ENCODE measurements around the gene IFNA14. TPM values are rescaled to one million over a fixed set of nuclear protein-coding genes. Genes with fewer than 3 reads are reported as not detected.
"Not testable (repeated sequence)": the region's sequence is repeated elsewhere in the genome, so short reads cannot be mapped to it uniquely, and the experiment has no call there.

IFNA14 gene
- total and polyA plus RNA-seq, 2 experiments from 2014 or later = not detected

DNA sequence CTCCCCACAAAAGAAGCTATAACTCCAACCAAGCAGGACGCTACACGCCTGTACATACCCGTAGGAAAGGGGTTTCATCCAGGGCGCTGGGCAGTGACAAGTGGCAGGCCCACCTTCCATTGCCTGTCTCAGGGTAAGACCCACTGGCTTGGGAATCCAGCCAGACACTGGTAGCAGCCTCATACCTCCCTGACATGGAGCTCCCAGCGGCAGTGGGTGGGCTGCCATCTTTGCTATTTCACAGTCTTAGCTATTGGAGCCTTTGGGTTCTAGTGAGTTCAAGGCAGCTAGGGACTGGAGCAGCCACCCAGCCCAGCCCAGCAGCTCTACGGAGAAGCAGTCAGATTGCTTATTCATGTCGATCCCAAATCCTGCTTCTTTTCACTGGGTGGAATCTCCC is 29.5 kb downstream of the IFNA14 start:
- no peak overlapping the region for H3K27ac ChIP-seq
- H3K9me2 ChIP-seq (replicated peaks; ENCODE audit: insufficient read depth) = no peaks in the 10 kb centered on the region
- H3K4me3 ChIP-seq = no peak overlapping the region
- H3K4me2 ChIP-seq = no peak overlapping the region
- H3K4me1 ChIP-seq (ENCODE audit: insufficient read depth) = no peaks in the 10 kb centered on the region
- H3K27me3 ChIP-seq = no peaks in the 10 kb centered on the region
- H3K36me3 ChIP-seq (replicated peaks; ENCODE audit: insufficient read depth, low read depth) = no peaks in the 10 kb centered on the region
- no peak overlapping the region for H2AFZ ChIP-seq
- DNase-seq (ENCODE audit: low spot score) = no peak
- no peaks in the 10 kb centered on the region for H3K79me2 ChIP-seq
- H4K20me1 ChIP-seq (ENCODE audit: insufficient read depth, poor library complexity, severe bottlenecking) = no peaks in the 10 kb centered on the region
- no peaks in the 10 kb centered on the region for H3K9me3 ChIP-seq (ENCODE audit: low read depth)
- WGBS (ENCODE audit: low lambda C conversion rate, missing lambda C conversion rate) = 93% methylated on average over 7 of the region's 7 CpGs
- TF ChIP-seq EZH2phosphoT487 (IDR thresholded peaks at IDR 0.05; ENCODE audit: low read depth, severe bottlenecking, unreplicated experiment) (no peak), CTCF (IDR thresholded peaks at IDR 0.05; ENCODE audit: poor library complexity) (no peak), EZH2 (IDR thresholded peaks at IDR 0.05; ENCODE audit: borderline replicate concordance) (no peak)

DNA sequence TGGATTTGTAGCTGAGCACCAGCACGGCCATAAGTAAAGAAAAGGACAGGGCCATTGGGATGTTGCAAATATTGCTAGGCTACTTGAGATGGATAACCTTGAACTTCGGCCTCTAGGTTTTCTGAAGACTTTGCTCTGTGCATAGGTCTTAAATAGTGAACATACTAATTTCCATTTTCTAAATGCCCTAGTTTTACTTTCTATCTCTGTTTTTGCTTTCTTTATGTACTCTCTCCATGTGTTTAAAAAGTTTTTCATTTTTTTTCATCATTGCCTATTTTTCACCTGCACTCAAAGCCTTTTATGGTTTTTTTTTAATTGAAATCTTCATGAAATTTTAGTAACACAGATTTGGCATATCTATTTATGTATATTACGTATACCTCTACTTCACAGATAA is 32.8 kb downstream of the IFNA14 start, which contains the start of gene IFNA10:
Gene IFNA10 (minus strand): TSS at position 101 of the 400 bp plus-strand sequence. CDS start 46 bp downstream, at position 55.
- not testable (repeated sequence) for H3K4me1 ChIP-seq (ENCODE audit: insufficient read depth); H2AFZ ChIP-seq; H3K4me3 ChIP-seq; H3K4me2 ChIP-seq; H3K36me3 ChIP-seq (replicated peaks; ENCODE audit: insufficient read depth, low read depth); H3K9me2 ChIP-seq (replicated peaks; ENCODE audit: insufficient read depth); DNase-seq (ENCODE audit: low spot score); H4K20me1 ChIP-seq (ENCODE audit: insufficient read depth, poor library complexity, severe bottlenecking); H3K9me3 ChIP-seq (ENCODE audit: low read depth); H3K27me3 ChIP-seq; H3K27ac ChIP-seq; H3K79me2 ChIP-seq
- WGBS (ENCODE audit: low lambda C conversion rate, missing lambda C conversion rate) = 88% methylated on average over 3 of the region's 3 CpGs

- H3K4me2 ChIP-seq = no peak overlapping the region
- no peaks in the 10 kb centered on the region for H3K9me2 ChIP-seq (replicated peaks; ENCODE audit: insufficient read depth)
- H4K20me1 ChIP-seq (ENCODE audit: insufficient read depth, poor library complexity, severe bottlenecking) = no peaks in the 10 kb centered on the region
- H3K36me3 ChIP-seq (replicated peaks; ENCODE audit: insufficient read depth, low read depth) = no peaks in the 10 kb centered on the region
- no peak overlapping the region for H2AFZ ChIP-seq
- no peak for DNase-seq (ENCODE audit: low spot score)
- H3K4me3 ChIP-seq = no peak overlapping the region
- H3K27me3 ChIP-seq = no peaks in the 10 kb centered on the region
- H3K79me2 ChIP-seq = no peaks in the 10 kb centered on the region
- TF ChIP-seq EZH2 (IDR thresholded peaks at IDR 0.05; ENCODE audit: borderline replicate concordance) (no peak), CTCF (IDR thresholded peaks at IDR 0.05; ENCODE audit: poor library complexity) (no peak), EZH2phosphoT487 (IDR thresholded peaks at IDR 0.05; ENCODE audit: low read depth, severe bottlenecking, unreplicated experiment) (no peak)
- H3K9me3 ChIP-seq (ENCODE audit: low read depth) = no peaks in the 10 kb centered on the region
- no peak overlapping the region for H3K27ac ChIP-seq
- H3K4me1 ChIP-seq (ENCODE audit: insufficient read depth) = no peaks in the 10 kb centered on the region
These were observed 34.6 kb downstream of the IFNA14 start for GRCh38 chr9:21205204-21205603.

DNA sequence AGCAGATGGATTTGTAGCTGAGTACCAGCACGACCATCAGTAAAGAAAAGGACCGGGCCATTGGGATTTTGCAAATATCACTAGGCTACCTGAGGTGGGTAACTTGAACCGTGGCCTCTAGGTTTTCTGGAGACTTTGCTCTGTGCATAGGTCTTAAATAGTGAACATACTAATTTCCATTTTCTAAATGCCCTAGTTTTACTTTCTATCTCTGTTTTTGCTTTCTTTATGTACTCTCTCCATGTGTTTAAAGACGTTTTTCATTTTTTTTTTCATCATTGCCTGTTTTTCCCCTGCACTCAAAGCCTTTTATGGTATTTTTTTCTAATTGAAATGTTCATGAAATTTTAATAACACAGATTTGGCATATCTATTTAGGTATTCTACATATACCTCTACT is 37.7 kb downstream of the IFNA14 start, which contains the start of gene IFNA7:
Gene IFNA7 (minus strand): TSS at position 101 of the 400 bp plus-strand sequence. CDS start 40 bp downstream, at position 61.
- not testable (repeated sequence) for H3K4me1 ChIP-seq (ENCODE audit: insufficient read depth); H3K4me3 ChIP-seq; H3K36me3 ChIP-seq (replicated peaks; ENCODE audit: insufficient read depth, low read depth); H3K9me3 ChIP-seq (ENCODE audit: low read depth); H3K79me2 ChIP-seq; H3K4me2 ChIP-seq; H3K27ac ChIP-seq; H4K20me1 ChIP-seq (ENCODE audit: insufficient read depth, poor library complexity, severe bottlenecking); H3K9me2 ChIP-seq (replicated peaks; ENCODE audit: insufficient read depth); H2AFZ ChIP-seq; DNase-seq (ENCODE audit: low spot score); H3K27me3 ChIP-seq
- WGBS (ENCODE audit: low lambda C conversion rate, missing lambda C conversion rate) = 72% methylated on average over 4 of the region's 4 CpGs

All from hepatocyte (in vitro differentiated cells).